ENCODE measurements around the gene RCBTB2.

GRCh38 chr13:48489666-48490065 is 43.2 kb downstream of the RCBTB2 start:
- TF ChIP-seq CTCF (IDR thresholded peaks at IDR 0.05) (no peak), POLR2A (IDR thresholded peaks at IDR 0.05) (no peak)

Measured in testis (tissue), 2 donors.